ENCODE data around the gene NR0B2. TPM values are rescaled to one million over a fixed set of nuclear protein-coding genes. Genes with fewer than 3 reads are reported as not detected.
A peak's percentile ranks its signal among the peaks of the same experiment; 100 is the strongest.

The NR0B2 gene
- total and polyA plus RNA-seq, 2 of the 13 experiments (the other 11 are each of a cell fraction or from before 2014, with no cell fraction given): 72.5 to 133 TPM

DNA sequence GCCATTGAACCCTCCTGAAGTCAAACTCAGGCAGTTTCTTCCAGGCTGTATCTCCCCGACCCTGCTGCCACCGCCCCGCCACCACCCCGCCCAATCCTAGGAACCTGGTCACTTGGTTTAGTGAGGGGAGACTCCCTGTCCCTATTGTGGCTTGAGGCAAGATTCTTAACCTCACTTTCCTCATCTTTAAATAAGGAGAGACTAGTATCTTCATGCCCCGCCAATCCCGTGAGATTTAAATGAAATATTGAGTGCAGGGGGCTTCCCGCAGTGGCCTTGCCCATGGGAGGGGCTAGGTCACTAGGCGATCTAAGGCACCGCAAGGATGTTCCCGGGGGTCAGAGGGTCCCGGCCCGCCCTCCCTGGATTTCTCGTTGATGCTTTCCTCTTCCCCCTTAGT, 45.5 kb upstream of the NR0B2 start (continued):
- TF ChIP-seq ZNF354B (CRISPR knock-in tag; IDR thresholded peaks at IDR 0.05): no peak
- no peak for TF ChIP-seq ZSCAN21 (CRISPR knock-in tag; IDR thresholded peaks at IDR 0.05; ENCODE audit: borderline replicate concordance)
- TF ChIP-seq KAT7 (CRISPR knock-in tag; IDR thresholded peaks at IDR 0.05; ENCODE audit: borderline replicate concordance): no peak
- TF ChIP-seq, protein P1, sequence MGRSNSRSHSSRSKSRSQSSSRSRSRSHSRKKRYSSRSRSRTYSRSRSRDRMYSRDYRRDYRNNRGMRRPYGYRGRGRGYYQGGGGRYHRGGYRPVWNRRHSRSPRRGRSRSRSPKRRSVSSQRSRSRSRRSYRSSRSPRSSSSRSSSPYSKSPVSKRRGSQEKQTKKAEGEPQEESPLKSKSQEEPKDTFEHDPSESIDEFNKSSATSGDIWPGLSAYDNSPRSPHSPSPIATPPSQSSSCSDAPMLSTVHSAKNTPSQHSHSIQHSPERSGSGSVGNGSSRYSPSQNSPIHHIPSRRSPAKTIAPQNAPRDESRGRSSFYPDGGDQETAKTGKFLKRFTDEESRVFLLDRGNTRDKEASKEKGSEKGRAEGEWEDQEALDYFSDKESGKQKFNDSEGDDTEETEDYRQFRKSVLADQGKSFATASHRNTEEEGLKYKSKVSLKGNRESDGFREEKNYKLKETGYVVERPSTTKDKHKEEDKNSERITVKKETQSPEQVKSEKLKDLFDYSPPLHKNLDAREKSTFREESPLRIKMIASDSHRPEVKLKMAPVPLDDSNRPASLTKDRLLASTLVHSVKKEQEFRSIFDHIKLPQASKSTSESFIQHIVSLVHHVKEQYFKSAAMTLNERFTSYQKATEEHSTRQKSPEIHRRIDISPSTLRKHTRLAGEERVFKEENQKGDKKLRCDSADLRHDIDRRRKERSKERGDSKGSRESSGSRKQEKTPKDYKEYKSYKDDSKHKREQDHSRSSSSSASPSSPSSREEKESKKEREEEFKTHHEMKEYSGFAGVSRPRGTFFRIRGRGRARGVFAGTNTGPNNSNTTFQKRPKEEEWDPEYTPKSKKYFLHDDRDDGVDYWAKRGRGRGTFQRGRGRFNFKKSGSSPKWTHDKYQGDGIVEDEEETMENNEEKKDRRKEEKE (IDR thresholded peaks at IDR 0.05): no peak
- no peak for TF ChIP-seq SNRNP70 (IDR thresholded peaks at IDR 0.05; ENCODE audit: low read depth, low read length)
- no peak for TF ChIP-seq MTA3 (CRISPR knock-in tag; IDR thresholded peaks at IDR 0.05)
- TF ChIP-seq FLYWCH1 (CRISPR knock-in tag; IDR thresholded peaks at IDR 0.05): no peak
- TF ChIP-seq, protein P2, sequence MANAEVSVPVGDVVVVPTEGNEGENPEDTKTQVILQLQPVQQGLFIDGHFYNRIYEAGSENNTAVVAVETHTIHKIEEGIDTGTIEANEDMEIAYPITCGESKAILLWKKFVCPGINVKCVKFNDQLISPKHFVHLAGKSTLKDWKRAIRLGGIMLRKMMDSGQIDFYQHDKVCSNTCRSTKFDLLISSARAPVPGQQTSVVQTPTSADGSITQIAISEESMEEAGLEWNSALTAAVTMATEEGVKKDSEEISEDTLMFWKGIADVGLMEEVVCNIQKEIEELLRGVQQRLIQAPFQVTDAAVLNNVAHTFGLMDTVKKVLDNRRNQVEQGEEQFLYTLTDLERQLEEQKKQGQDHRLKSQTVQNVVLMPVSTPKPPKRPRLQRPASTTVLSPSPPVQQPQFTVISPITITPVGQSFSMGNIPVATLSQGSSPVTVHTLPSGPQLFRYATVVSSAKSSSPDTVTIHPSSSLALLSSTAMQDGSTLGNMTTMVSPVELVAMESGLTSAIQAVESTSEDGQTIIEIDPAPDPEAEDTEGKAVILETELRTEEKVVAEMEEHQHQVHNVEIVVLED (CRISPR knock-in tag; IDR thresholded peaks at IDR 0.05; ENCODE audit: borderline replicate concordance): no peak
- TF ChIP-seq, protein P3, sequence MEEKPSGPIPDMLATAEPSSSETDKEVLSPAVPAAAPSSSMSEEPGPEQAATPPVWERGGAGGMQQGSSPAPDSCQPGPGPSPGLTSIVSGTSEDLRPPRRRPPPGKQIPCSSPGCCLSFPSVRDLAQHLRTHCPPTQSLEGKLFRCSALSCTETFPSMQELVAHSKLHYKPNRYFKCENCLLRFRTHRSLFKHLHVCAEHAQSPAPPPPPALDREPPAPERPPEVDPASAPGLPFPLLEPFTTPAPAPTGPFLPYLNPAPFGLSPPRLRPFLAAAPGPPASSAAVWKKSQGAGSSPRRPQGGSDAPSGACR (CRISPR knock-in tag; IDR thresholded peaks at IDR 0.05): 0 out of 2 replicates have a peak, but pooled peaks have one; percentile 15
- TF ChIP-seq ZNF75D (CRISPR knock-in tag; IDR thresholded peaks at IDR 0.05; ENCODE audit: borderline replicate concordance): 0 out of 2 replicates have a peak, but pooled peaks have one; percentile 21
- TF ChIP-seq, protein P4, sequence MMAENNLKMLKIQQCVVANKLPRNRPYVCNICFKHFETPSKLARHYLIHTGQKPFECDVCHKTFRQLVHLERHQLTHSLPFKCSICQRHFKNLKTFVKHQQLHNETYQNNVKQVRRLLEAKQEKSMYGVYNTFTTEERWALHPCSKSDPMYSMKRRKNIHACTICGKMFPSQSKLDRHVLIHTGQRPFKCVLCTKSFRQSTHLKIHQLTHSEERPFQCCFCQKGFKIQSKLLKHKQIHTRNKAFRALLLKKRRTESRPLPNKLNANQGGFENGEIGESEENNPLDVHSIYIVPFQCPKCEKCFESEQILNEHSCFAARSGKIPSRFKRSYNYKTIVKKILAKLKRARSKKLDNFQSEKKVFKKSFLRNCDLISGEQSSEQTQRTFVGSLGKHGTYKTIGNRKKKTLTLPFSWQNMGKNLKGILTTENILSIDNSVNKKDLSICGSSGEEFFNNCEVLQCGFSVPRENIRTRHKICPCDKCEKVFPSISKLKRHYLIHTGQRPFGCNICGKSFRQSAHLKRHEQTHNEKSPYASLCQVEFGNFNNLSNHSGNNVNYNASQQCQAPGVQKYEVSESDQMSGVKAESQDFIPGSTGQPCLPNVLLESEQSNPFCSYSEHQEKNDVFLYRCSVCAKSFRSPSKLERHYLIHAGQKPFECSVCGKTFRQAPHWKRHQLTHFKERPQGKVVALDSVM (CRISPR knock-in tag; IDR thresholded peaks at IDR 0.05): no peak
- TF ChIP-seq, protein P5, sequence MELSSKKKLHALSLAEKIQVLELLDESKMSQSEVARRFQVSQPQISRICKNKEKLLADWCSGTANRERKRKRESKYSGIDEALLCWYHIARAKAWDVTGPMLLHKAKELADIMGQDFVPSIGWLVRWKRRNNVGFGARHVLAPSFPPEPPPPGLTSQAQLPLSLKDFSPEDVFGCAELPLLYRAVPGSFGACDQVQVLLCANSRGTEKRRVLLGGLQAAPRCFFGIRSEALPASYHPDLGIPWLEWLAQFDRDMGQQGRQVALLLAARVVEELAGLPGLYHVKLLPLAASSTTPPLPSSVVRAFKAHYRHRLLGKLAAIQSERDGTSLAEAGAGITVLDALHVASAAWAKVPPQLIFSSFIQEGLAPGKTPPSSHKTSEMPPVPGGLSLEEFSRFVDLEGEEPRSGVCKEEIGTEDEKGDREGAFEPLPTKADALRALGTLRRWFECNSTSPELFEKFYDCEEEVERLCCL (CRISPR knock-in tag; IDR thresholded peaks at IDR 0.05; ENCODE audit: borderline replicate concordance): no peak

All from HepG2 (cell line).